PC-3 (cell line): ENCODE results near the gene PRRC2B. TPM values are rescaled to one million over a fixed set of nuclear protein-coding genes. Genes with fewer than 3 reads are reported as not detected.

ENCODE experiments used
- ATAC-seq: fragments of 200-7000 bp; cut with Tn5 transposase; 2 replicates; pipeline ENCODE4 v1.9.1; 2020; ENCODE audit warnings: mild to moderate bottlenecking, moderate library complexity
- BruUV-seq: library from RNA; stranded (reverse); fragments of 400-500 nt; replicated peaks from 2 replicates; lab custom pipeline; 2021; lab: Mats Ljungman, UMichigan
- CTCF ChIA-PET: fragments of 300-600 bp; sonication (Branson Sonifier 250); formaldehyde crosslinking; loops from one replicate; lab custom pipeline; 2022; ENCODE audit warnings: antibody characterized with exemption; lab: Charles Lee
- POLR2A ChIA-PET: fragments of 300-600 bp; sonication (Branson Sonifier 250); formaldehyde crosslinking; loops from one replicate; lab custom pipeline; 2022; ENCODE audit warnings: antibody characterized with exemption; ENCODE audit not compliant: unreplicated experiment; lab: Charles Lee
- DNase-seq: peaks from one replicate; pipeline ENCODE4 v3.0.0-alpha.2; 2015
- H2AFZ ChIP-seq: fragments of 300-600 bp; sonication (generic); 2 replicates; pipeline ENCODE4 v1.6.0; 2016; ENCODE audit warnings: antibody characterized with exemption, low read length
- H3F3A ChIP-seq: fragments of 300-600 bp; sonication (generic); one replicate; pipeline ENCODE4 v1.6.0; 2017; ENCODE audit warnings: antibody characterized with exemption, low read length, control low read depth, mild to moderate bottlenecking; ENCODE audit not compliant: unreplicated experiment
- H3K27ac ChIP-seq: fragments of 300-600 bp; sonication (generic); 2 replicates; pipeline ENCODE4 v1.5.1; 2016; ENCODE audit warnings: mild to moderate bottlenecking, low read length
- H3K27me3 ChIP-seq: fragments of 300-600 bp; sonication (generic); 2 replicates; pipeline ENCODE4 v1.6.1; 2016; ENCODE audit warnings: low read length, mixed read lengths
- H3K36me3 ChIP-seq: fragments of 300-600 bp; sonication (generic); 2 replicates; pipeline ENCODE4 v1.6.1; 2016; ENCODE audit warnings: low read depth, mixed run types, low read length, mixed read lengths
- H3K4me1 ChIP-seq: fragments of 300-600 bp; sonication (generic); 2 replicates; pipeline ENCODE4 v1.5.1; 2016; ENCODE audit warnings: low read length; ENCODE audit not compliant: insufficient read depth
- H3K4me2 ChIP-seq: fragments of 300-600 bp; sonication (generic); 2 replicates; pipeline ENCODE4 v1.6.0; 2016; ENCODE audit warnings: low read length
- H3K4me3 ChIP-seq: fragments of 300-600 bp; sonication (generic); 2 replicates; pipeline ENCODE4 v1.5.1; 2016; ENCODE audit warnings: mild to moderate bottlenecking, low read length, mixed read lengths
- H3K79me2 ChIP-seq: fragments of 300-600 bp; sonication (generic); 2 replicates; pipeline ENCODE4 v1.6.1; 2017; ENCODE audit warnings: low read length, mixed read lengths
- H3K9ac ChIP-seq: fragments of 300-600 bp; sonication (generic); 2 replicates; pipeline ENCODE4 v1.6.0; 2016; ENCODE audit warnings: mild to moderate bottlenecking, low read length
- H3K9me2 ChIP-seq: fragments of 300-600 bp; sonication (generic); replicated peaks from 2 replicates; pipeline ENCODE4 v1.6.1; 2016; ENCODE audit warnings: mixed run types, low read length, mixed read lengths
- H3K9me3 ChIP-seq: fragments of 300-600 bp; sonication (generic); 2 replicates; pipeline ENCODE4 v1.6.1; 2016; ENCODE audit warnings: low read length, mixed read lengths
- H4K20me1 ChIP-seq: fragments of 300-600 bp; sonication (generic); 2 replicates; pipeline ENCODE4 v1.6.1; 2016; ENCODE audit warnings: low read length, mixed read lengths
- CTCF ChIP-seq: fragments of 300-600 bp; sonication (generic); conservative IDR thresholded peaks from 2 replicates; pipeline ENCODE4 v1.5.1; 2017; ENCODE audit warnings: antibody characterized with exemption, low read depth, mild to moderate bottlenecking, low read length
- EZH2 ChIP-seq: fragments of 300-600 bp; sonication (generic); IDR thresholded peaks from one replicate; pipeline ENCODE4 v1.6.1; 2017; ENCODE audit warnings: antibody characterized with exemption, mild to moderate bottlenecking, low read length; ENCODE audit not compliant: unreplicated experiment
- EZH2phosphoT487 ChIP-seq: fragments of 300-600 bp; sonication (generic); IDR thresholded peaks from 2 replicates; pipeline ENCODE4 v1.6.1; 2018; ENCODE audit warnings: mild to moderate bottlenecking, antibody characterized with exemption, low read length, borderline replicate concordance
- intact Hi-C: fragments of 100-400 bp; cut with micrococcal nuclease; formaldehyde crosslinking; loops from 2 replicates; pipeline ENCODE4 v1.9.0; 2023
- total RNA-seq: library from RNA; depleted of rRNA; stranded (reverse); fragments of >200 nt; gene quantifications from 2 replicates; pipeline ENCODE4 v1.2.3, GENCODE V29; 2014

The PRRC2B gene
- total RNA-seq, 1 experiment from 2014 or later: 46.9 TPM

GRCh38 chr9:131530546-131530919, 136.6 kb downstream of the PRRC2B start:
- CTCF ChIA-PET: no interaction called here
- no TSS peak for BruUV-seq
- H3K4me2 ChIP-seq: peak overlapping the region; percentile 91
- H3K9me3 ChIP-seq: no peaks in the 10 kb centered on the region
- no peaks in the 10 kb centered on the region for H3K9me2 ChIP-seq
- H3F3A ChIP-seq: no peaks in the 10 kb centered on the region
- ATAC-seq: peak; percentile 59
- TF ChIP-seq CTCF: 0 out of 2 replicates have a peak, but pooled peaks have one; percentile 14
- no peak for TF ChIP-seq EZH2phosphoT487
- POLR2A ChIA-PET: no interaction called here
- peak; percentile 33 for DNase-seq
- peaks cover 8% of the 10 kb centered on the region for H3K79me2 ChIP-seq
- H2AFZ ChIP-seq: peak overlapping the region; percentile 65; the same call in 1 of the 2 replicates
- H3K27me3 ChIP-seq: no peaks in the 10 kb centered on the region
- H4K20me1 ChIP-seq: no peaks in the 10 kb centered on the region
- no peak overlapping the region for H3K27ac ChIP-seq
- H3K4me3 ChIP-seq: peak overlapping the region; percentile 76
- H3K36me3 ChIP-seq: no peaks in the 10 kb centered on the region; the same call in 1 of the 2 replicates
- intact Hi-C loops: no loop called here
- H3K4me1 ChIP-seq: peaks cover 7% of the 10 kb centered on the region; the same call in 1 of the 2 replicates
- H3K9ac ChIP-seq: peak overlapping the region; percentile 74

DNA sequence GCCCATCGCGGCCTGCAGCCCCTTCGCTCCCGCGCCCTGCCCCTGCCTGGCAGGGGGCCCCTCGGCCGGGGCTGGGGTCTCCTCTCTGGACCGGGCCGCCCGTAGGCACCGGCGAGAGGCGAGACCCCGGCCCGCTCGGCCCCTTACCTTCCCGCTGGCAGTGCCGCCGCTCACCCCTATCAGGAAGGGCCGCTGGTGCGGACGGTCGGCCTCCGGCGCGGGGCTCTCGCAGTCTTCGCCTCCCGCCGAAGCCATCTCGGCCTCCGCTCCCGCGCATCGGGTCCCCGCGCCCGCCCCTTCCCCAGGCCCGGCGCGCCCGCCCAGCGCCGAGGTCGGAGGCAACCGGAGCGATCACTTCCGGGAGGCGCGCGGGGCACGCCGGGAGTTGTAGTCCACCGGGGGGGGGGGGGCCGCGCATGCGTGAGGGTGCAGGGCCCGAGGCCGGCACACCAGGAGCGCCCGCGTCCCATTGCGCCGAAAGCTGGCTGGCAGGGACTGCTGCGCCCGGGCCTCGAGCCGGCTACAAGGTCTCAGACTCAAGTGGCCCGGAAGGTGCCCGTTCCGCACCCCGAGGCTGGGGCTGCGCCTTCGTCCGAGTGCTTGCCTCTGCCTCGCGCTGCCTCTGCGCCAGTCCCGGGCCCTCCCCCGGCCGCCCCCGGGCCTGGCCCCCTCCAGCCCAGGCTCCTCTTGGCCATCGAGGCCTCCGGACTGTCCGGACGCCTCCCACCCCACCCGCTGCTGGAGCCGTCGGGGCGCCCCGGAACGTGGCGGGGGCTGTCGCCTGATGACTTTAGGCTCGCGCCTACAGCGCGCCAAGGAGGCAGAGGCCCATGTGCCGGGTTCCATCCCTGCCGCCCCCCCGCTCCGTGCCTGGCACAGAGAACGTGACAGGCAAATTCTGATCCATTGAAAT, 137.3 kb downstream of the PRRC2B start, which contains the start of gene UCK1:
Gene UCK1 (minus strand): TSS at position 344 of the 913 bp plus-strand sequence. CDS start 89 bp downstream, at position 255.
- Histone ChIP-seq H3K4me2 (peak within 1 kb of the TSS; percentile 91), H3K4me3 (peak within 1 kb of the TSS; percentile 76), H3K4me1 (peaks cover 7% of the 10 kb centered on the region; the same call in 1 of the 2 replicates), H3K27ac (no peak within 1 kb of the TSS), H3K9me2 (no peaks in the 10 kb centered on the region), H2AFZ (peak within 1 kb of the TSS; percentile 65), H3K36me3 (no peaks in the 10 kb centered on the region; the same call in 1 of the 2 replicates), H3K9me3 (no peaks in the 10 kb centered on the region), H3K9ac (peak within 1 kb of the TSS; percentile 74), H3F3A (no peaks in the 10 kb centered on the region), H3K79me2 (peaks cover 8% of the 10 kb centered on the region), H4K20me1 (no peaks in the 10 kb centered on the region), H3K27me3 (no peaks in the 10 kb centered on the region)
- BruUV-seq: no TSS peak
- ATAC-seq: peak; percentile 87
- intact Hi-C loops: no loop called here
- TF ChIP-seq EZH2: no peak
- no peak for TF ChIP-seq EZH2phosphoT487
- TF ChIP-seq CTCF: no peak
- ChIA-PET CTCF (no interaction called here), POLR2A (no interaction called here)
- peak; percentile 64 for DNase-seq
